ENCODE data around the gene C1orf159.

The C1orf159 gene

GRCh38 chr1:1086911-1087341 is 29.0 kb downstream of the C1orf159 start:
- POLR2A ChIA-PET, result no interaction called here
- CTCF ChIA-PET, result no interaction called here
- TF ChIP-seq CTCF (IDR thresholded peaks at IDR 0.05; ENCODE audit: control extremely low read depth, extremely low read depth, low read depth, missing control alignments), result no peak
- DNase-seq (ENCODE audit: extremely low spot score), result no peak

GRCh38 chr1:1085911-1086841 is 29.7 kb downstream of the C1orf159 start:
- DNase-seq (ENCODE audit: extremely low spot score), result no peak
- POLR2A ChIA-PET, result no interaction called here
- no peak for TF ChIP-seq CTCF (IDR thresholded peaks at IDR 0.05; ENCODE audit: control extremely low read depth, extremely low read depth, low read depth, missing control alignments)
- CTCF ChIA-PET, result no interaction called here

GRCh38 chr1:1085171-1085841 is 30.6 kb downstream of the C1orf159 start:
- no peak for TF ChIP-seq CTCF (IDR thresholded peaks at IDR 0.05; ENCODE audit: control extremely low read depth, extremely low read depth, low read depth, missing control alignments)
- ChIA-PET CTCF (no interaction called here), POLR2A (no interaction called here)
- no peak for DNase-seq (ENCODE audit: extremely low spot score)

GRCh38 chr1:1084372-1085170 is 31.3 kb downstream of the C1orf159 start:
- no peak for TF ChIP-seq CTCF (IDR thresholded peaks at IDR 0.05; ENCODE audit: control extremely low read depth, extremely low read depth, low read depth, missing control alignments)
- ChIA-PET POLR2A (no interaction called here), CTCF (no interaction called here)
- DNase-seq (ENCODE audit: extremely low spot score), result no peak

GRCh38 chr1:1083416-1084371 is 32.2 kb downstream of the C1orf159 start:
- ChIA-PET CTCF (no interaction called here), POLR2A (no interaction called here)
- DNase-seq (ENCODE audit: extremely low spot score), result no peak
- no peak for TF ChIP-seq CTCF (IDR thresholded peaks at IDR 0.05; ENCODE audit: control extremely low read depth, extremely low read depth, low read depth, missing control alignments)
